Gastrocnemius medialis (tissue), 4 donors: ENCODE data around the gene ANKRD16.

ENCODE experiments used
- CTCF ChIP-seq, 5 experiments: fragments of 450-650 bp in 3 of 5; fragments of 200-600 bp in 2 of 5; sonication (generic) in 2 of 5; IDR thresholded peaks in 4 of 5; conservative IDR thresholded peaks in 1 of 5; 1 replicate in 4 of 5; 2 replicates in 1 of 5; pipeline ENCODE4 v1.5.1; 2016 to 2019; ENCODE audit warnings: antibody characterized with exemption in 5 of 5, mild to moderate bottlenecking in 3 of 5, moderate library complexity in 3 of 5
- POLR2A ChIP-seq, 2 donors: fragments of 450-650 bp; IDR thresholded peaks; one replicate each; pipeline ENCODE4 v1.6.1; 2017; ENCODE audit warnings: antibody characterized with exemption in 2 of 2, mild to moderate bottlenecking in 2 of 2, moderate library complexity in 2 of 2

- TF ChIP-seq CTCF (IDR thresholded peaks at IDR 0.05 in 4 of 5, conservative IDR thresholded peaks at IDR 0.05 in 1 of 5) (no peak), POLR2A (IDR thresholded peaks at IDR 0.05) (no peak)
Measured at GRCh38 chr10:5871596-5871995, 18.1 kb downstream of the ANKRD16 start.
